Ascending aorta (tissue), 2 donors: ENCODE measurements around the gene KISS1R. TPM values are rescaled to one million over a fixed set of nuclear protein-coding genes. Genes with fewer than 3 reads are reported as not detected.

ENCODE experiments used
- DNase-seq, 2 donors: peaks; one replicate each; pipeline ENCODE4 v3.0.0-alpha.2; 2019; ENCODE audit warnings: low spot score in 2 of 2
- H3K27ac ChIP-seq, 2 donors: fragments of 200-600 bp; sonication (generic); one replicate each; pipeline ENCODE4 v1.5.1; 2016 to 2017; ENCODE audit warnings: mild to moderate bottlenecking in 1 of 2
- H3K27me3 ChIP-seq: fragments of 200-600 bp; sonication (generic); one replicate; pipeline ENCODE4 v1.5.1; 2017
- H3K36me3 ChIP-seq, 2 donors: fragments of 200-600 bp; sonication (generic); one replicate each; pipeline ENCODE4 v1.5.1; 2016
- H3K4me1 ChIP-seq, 2 donors: fragments of 200-600 bp; sonication (generic); one replicate each; pipeline ENCODE4 v1.5.1; 2016 to 2017; ENCODE audit warnings: mild to moderate bottlenecking in 1 of 2
- H3K4me3 ChIP-seq, 2 donors: fragments of 200-600 bp; sonication (generic); one replicate each; pipeline ENCODE4 v1.5.1; 2016 to 2017; ENCODE audit warnings: mild to moderate bottlenecking in 1 of 2
- H3K9me3 ChIP-seq, 2 donors: fragments of 200-600 bp; sonication (generic); one replicate each; pipeline ENCODE4 v1.5.1; 2016
- CTCF ChIP-seq, 3 experiments: fragments of 200-600 bp in 2 of 3; fragments of 450-650 bp in 1 of 3; sonication (generic) in 2 of 3; IDR thresholded peaks; one replicate each; pipeline ENCODE4 v1.5.1; 2016 to 2019; ENCODE audit warnings: antibody characterized with exemption in 3 of 3, mild to moderate bottlenecking in 1 of 3, moderate library complexity in 1 of 3
- intact Hi-C: fragments of 100-400 bp; cut with DNase I; formaldehyde crosslinking; loops from one replicate; pipeline ENCODE4 v1.15.1; 2023
- total RNA-seq: library from RNA; depleted of rRNA; stranded (reverse); fragments of >200 nt; gene quantifications from one replicate; pipeline ENCODE4 v1.1.0, GENCODE V29; 2016

Gene KISS1R
- total RNA-seq, 1 donor from 2014 or later, result not detected

- Histone ChIP-seq H3K4me1 (no peaks in the 10 kb centered on the region), H3K27ac (no peak overlapping the region), H3K36me3 (peaks cover 0 to 1% of the 10 kb centered on the region in 2 donors), H3K4me3 (no peak overlapping the region), H3K27me3 (no peaks in the 10 kb centered on the region), H3K9me3 (no peaks in the 10 kb centered on the region)
- no peak for TF ChIP-seq CTCF (IDR thresholded peaks at IDR 0.05)
- DNase-seq, result no peak
- intact Hi-C loops, result no loop called here
Measured at GRCh38 chr19:958967-959855, 42.1 kb downstream of the KISS1R start.

- Histone ChIP-seq H3K36me3 (peaks cover 0 to 3% of the 10 kb centered on the region in 2 donors), H3K9me3 (no peaks in the 10 kb centered on the region), H3K4me1 (no peaks in the 10 kb centered on the region), H3K27me3 (no peaks in the 10 kb centered on the region), H3K27ac (no peak overlapping the region), H3K4me3 (no peak overlapping the region)
- intact Hi-C loops, result no loop called here
- TF ChIP-seq CTCF (IDR thresholded peaks at IDR 0.05), result no peak
- DNase-seq, result no peak
Measured at GRCh38 chr19:960020-960419, 42.9 kb downstream of the KISS1R start.

- intact Hi-C loops, result no loop called here
- Histone ChIP-seq H3K9me3 (no peaks in the 10 kb centered on the region), H3K36me3 (peaks cover 0 to 3% of the 10 kb centered on the region in 2 donors), H3K4me1 (no peaks in the 10 kb centered on the region), H3K27me3 (no peaks in the 10 kb centered on the region), H3K27ac (no peak overlapping the region), H3K4me3 (no peak overlapping the region)
- DNase-seq, result no peak
- no peak for TF ChIP-seq CTCF (IDR thresholded peaks at IDR 0.05)
Measured at GRCh38 chr19:960601-960938, 43.4 kb downstream of the KISS1R start.

GRCh38 chr19:961866-962620, 44.9 kb downstream of the KISS1R start:
- no peak overlapping the region for H3K27ac ChIP-seq
- H3K36me3 ChIP-seq, result peaks cover 0 to 9% of the 10 kb centered on the region in 2 donors
- no peak for TF ChIP-seq CTCF (IDR thresholded peaks at IDR 0.05)
- no peak for DNase-seq
- no peaks in the 10 kb centered on the region for H3K4me1 ChIP-seq
- H3K4me3 ChIP-seq, result no peak overlapping the region
- H3K9me3 ChIP-seq, result no peaks in the 10 kb centered on the region
- intact Hi-C loops, result no loop called here
- no peaks in the 10 kb centered on the region for H3K27me3 ChIP-seq

- Histone ChIP-seq H3K4me3 (no peak overlapping the region), H3K9me3 (no peaks in the 10 kb centered on the region), H3K36me3 (peaks cover 0 to 9% of the 10 kb centered on the region in 2 donors), H3K27me3 (no peaks in the 10 kb centered on the region), H3K4me1 (no peaks in the 10 kb centered on the region), H3K27ac (no peak overlapping the region)
- no peak for DNase-seq
- no peak for TF ChIP-seq CTCF (IDR thresholded peaks at IDR 0.05)
- intact Hi-C loops, result no loop called here
Measured at GRCh38 chr19:962683-963400, 45.7 kb downstream of the KISS1R start.
